GM21381 (cell line): ENCODE results near the gene TAS1R2.
"Not testable (repeated sequence)": the region's sequence is repeated elsewhere in the genome, so short reads cannot be mapped to it uniquely, and the experiment has no call there.

Experiments
- ATAC-seq: cut with Tn5 transposase; IDR thresholded peaks from one replicate; pipeline ENCODE4 v1.9.1; 2021; ENCODE audit warnings: mild to moderate bottlenecking, moderate library complexity; ENCODE audit not compliant: unreplicated experiment

Gene TAS1R2

DNA sequence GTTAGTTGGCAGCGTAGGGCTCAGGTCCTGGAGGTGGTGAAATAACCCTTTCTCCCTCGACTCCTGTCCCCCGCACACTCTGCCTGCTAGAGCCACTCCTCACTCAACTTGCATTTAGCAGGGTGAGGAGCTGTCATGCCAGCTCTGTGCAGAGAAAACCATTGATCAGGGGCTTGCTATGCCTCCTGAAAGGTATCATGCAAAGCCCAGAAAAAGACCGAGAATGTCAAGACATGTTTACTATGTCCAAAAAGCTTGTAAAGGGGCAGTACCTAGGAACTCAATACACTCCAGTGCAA is 24.9 kb upstream of the TAS1R2 start:
- ATAC-seq: no peak

DNA sequence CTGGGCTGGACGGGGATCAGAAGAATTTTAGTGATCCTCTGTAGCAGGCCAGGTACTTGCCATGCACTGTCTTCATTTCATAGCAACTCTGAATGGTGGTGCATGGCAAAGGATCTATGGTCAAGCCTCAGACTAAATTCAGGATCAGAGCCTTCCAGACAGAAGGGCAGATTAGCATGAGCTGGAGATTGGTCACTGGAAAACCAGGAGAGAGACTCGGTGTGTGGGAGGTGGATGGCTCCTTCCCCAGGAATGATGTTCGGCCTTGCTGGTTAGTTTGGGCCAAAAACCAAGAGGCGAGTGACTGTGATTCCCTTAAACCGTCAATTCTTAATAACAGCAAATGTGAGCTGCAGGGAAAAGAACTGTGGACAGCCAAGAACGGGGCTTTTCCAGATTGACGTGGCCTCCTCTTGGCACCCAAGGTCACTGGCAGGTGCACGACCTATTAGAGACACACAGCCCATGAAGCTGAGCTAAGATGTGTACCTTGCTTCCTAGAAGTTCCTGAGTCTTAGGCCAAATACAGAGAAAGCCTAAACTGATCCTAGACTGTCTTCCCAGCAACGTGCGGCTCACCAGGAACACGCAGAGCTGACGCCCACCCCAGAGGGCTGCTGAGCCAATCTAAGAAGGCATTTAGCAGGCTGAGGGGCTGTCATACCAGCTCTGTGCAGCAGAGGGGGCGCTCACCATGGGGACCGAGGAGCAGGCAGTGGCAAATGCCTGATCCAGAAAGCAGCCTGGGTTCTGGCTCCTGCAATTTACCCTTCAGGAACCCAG is 24.4 kb upstream of the TAS1R2 start:
- no peak for ATAC-seq

DNA sequence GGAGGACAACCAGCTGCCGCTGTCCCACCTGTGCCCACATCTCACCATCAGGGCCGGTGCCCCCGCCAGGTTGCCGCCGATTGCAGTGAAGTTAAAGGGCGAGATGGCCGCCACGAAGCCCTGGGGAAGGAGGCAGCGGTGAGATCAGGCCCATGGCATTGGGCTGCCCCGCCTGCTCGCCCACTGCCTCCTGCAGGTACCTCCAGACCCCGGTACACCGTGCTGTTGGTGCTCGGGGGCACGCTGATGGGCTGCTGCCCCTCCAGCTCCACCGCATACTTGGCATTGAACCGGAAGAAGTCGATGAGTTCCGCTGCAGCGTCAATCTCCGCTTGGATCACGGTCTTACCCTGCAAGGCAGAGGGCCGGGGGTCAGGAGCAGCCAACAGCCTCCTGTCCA is 23.6 kb upstream of the TAS1R2 start:
- no peak for ATAC-seq

DNA sequence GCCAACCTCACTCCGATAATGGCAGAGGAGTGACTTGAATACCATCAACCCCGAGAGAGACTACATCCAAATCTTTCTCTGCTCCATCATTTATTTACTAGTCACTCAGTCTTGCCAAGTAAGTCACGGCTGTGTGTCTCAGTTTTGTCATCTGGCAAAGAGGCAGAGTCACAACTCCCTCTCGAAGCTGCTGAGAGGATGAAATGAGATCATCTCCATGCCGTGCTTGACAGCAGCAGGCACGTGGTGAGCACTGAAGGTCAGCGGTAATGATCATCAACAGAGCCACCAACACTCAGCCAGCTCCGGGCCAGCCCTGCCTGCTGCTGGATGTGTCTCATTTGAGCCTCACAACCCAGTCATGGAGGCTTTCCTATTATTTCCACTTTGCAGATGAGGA is 23.0 kb upstream of the TAS1R2 start:
- no peak for ATAC-seq

DNA sequence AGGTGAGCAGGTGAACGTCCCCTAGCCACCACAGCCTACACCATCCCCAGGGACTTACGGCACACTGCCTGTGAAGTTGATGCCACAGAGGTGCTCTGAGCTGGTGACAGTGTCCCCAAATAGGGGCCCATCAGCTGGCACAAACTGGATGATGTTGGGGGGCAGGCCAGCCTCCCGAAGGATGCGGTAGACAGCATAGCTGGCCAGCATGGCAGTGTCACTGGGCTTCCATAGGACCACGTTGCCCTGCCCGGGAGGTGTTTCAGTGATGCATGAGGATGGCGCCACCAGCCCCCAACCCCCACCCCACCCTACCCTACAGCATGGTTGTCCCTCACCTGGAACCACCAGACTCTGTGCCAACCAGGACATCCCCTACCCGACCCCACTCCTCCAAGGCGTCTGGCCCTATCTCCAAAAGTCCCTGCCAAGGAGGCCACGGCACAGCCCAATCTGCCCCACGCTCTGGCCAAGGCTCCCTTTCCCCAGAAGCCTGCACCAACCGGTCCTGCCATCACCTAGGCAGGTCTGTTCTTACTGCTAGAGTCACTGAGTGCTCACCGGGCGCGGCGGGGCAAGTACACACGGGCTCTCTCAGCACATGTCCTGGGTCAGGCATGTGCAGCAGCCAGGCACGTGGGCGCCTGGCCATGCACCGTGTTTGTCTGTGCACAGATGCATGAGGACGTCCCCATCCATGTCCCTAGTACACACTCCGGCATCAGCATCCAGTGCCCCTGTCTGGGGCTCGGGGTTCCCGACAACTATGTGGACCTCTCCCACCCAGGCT is 22.4 kb upstream of the TAS1R2 start:
- no peak for ATAC-seq

DNA sequence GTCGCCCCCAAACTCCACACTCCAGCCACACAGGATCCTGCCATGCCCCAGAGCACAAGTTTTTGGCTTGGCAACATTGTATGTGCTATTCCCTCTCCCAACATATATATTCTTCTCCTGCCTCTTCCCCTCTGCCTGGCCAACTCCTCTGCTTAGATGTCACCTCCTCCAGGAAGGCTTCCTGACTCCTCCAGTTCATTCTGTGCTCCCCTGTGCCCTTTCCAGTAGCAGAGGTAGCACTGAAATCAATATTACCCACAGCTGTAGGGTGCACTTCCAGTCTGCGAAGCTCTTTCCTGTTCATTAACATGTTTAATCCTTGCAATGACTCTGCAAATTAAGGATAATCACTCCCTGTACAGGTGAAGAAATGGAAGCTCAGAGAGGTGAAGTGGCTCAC is 21.7 kb upstream of the TAS1R2 start:
- ATAC-seq: no peak

DNA sequence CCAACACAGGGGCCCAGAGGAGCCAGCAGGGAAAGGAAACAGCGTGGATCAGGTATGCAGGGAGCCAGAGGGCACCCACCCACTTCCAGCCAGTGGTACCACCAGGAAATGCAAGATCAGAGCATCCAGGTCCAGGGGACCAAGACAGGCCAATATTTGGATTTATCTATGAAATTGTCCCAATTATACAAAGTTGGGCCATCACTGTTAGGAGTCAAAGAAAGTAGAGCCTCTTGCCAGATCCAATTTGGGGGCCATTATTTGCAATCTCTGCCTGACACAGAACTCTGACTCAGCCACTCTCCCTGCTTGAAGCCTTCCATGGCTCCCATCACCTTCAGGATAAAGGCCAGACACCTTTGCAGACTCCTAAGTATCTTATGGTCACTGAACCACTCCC is 21.1 kb upstream of the TAS1R2 start:
- no peak for ATAC-seq

DNA sequence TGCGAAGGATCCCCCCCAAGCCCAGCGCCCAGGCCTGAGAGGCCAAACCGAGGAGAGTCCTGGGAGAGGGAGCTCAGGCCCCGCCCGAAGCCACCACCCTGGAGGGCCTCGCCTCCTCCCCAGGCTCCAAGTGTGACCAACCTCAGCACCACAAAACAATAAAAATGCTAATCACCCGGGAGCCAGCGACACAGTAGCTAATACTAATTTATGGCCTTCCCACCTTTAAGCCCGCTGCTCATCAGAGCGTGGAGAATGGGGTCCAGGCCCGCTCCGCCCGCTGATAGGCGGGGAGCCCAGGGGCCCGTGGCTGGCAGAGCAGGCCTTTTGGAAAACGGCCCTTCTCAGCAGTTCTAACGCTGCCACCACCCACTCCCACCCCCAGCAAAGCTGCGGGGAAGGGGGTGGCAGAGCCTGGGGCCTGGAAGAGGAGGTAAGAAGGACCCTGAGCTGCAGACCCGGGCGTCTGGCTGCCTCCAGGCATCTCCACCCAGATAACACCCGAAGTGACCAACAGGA is 20.4 kb upstream of the TAS1R2 start:
- no peak for ATAC-seq

DNA sequence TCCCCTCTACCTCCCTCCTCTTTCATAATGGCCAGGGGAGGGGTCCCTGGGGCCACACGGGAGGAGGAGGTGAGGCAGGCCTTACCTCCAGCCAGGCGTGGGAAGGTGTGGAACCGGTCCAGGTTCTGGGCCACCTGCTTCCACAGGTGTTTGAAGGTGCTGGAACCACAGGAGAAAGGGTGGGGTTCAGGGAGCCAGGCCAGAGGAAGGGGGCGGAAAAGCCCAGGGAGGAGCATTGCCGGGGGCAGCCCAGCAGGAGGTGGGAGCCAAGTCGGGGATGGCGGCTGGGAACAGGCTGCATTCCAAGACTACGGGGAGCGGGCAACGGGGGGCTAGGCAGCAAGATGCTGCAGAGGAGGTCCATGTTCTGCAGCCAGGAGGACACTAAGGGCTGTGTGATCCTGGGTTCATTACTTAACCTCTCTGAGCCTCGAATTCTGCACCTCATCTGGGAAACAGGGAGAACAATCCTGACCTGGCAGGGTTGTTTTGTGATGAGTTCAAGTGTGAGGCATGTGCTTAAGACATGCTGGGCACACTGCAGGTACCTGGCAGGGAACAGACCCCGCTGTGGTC is 19.8 kb upstream of the TAS1R2 start:
- ATAC-seq: no peak

DNA sequence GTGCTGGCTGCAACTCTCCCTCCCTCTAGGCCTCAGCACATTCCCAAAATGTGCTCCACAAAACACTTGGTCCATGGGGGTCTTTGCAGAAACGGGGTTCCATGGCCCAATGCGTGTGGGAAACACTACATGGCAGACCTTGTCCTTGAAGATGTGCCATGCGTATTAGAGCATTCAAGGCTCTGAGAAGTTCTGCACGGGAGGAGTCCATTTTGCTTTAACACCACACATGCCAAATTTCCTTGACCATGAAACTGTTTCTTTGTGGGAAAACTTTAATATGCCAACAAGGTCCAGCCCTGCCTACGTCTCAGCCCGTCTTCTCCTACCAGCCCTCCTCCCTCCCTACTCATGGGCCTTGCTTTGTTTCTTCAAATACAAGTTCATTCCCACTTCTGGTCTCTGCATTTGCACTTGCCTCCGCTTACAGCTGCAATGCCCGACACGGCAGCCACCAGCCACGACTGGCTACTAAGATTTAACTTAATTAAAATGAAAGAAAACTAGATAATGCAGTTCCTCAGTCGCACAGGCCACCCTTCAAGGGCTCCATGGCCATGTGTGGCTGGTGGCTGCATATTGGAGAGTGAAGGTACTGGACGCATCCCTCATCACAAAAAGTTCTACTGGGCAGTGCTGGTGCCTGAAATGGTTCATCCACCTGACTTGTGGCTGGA is 19.2 kb upstream of the TAS1R2 start:
- no peak for ATAC-seq

DNA sequence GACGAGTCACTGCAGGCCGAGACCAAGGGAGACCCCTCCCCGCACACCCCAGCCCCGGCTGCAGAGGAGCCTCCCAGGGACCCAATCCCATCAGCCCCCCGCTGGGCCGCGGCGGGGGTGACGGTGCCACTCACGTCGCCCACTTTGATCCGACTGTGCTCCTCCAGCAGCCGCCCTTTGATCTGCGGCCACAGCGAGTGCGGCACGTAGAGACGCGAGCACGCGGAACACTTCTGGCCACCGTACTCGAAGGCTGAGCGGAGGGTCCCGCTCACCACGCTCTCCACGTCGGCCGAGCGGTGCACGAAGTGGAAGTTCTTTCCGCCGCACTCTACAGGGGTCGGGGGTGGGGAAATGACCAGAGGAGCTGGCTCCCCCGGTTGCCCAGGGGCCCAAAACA is 17.8 kb upstream of the TAS1R2 start:
- ATAC-seq: no peak

DNA sequence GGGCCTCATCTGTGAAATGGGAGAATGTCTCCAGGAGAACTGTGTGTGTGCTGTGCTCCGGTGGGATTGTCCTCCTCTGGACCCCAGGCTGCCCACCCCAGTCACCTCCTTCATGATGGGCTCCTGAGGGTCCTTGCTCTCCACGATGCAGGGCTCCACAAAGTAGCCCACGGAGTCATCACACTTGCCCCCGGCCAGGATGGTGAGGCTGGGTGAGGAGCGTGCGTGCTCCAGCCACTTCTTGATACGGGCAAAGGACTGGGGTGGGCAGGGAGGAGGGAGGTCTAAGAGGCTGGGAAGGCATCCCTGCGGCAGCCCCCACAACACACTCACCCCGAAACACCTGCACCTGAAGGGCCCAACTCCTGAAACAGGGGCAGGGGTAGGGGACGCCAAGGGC is 16.8 kb upstream of the TAS1R2 start:
- ATAC-seq: no peak

DNA sequence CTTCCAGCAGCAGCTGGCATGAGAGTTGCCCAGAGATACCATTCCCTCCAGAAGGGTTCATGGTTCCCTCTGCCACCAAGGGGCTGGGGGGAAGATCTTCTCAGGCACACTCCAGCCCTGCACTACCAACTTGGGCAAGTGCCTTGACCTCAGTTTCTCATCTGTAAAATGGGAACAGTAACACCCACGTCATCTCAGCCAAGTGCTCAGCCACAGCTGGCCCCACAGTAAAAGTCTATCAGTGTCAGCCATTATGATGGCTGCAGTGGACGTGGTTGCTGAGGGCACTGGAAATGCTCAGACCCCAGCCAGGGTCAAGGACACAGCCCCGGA is 16.3 kb upstream of the TAS1R2 start:
- ATAC-seq: no peak

DNA sequence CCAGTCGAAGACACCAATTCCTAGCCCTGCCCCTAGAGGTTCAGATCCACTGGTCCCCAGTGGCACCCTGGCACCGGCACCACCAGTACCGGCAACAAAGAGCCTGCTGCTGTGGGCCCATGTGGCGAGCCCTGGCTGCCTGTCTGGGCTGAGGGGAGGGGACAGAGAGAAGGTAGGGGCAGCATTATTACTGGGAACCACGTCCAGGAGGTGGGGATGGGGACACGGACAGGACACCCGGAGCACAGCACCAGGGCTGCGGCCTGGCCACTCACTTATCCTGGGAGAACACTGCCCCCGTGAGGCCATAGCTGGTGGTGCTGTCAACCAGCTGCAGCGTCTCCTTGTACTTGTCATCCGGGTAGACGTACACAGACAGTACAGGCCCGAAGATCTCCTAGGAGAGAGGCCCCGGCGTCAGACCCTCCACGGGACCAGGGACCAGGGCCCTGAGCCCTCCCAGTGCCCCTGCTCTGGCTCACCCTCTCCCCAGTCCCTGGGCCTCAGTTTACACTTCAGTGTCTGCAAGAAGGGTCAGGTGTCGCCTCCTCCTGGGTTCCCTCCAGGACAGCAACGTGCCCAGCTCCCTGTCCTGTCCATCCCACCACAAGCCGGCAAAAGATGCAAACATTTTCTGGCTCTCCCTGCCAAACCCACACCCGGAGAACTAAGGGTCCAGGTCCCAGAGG is 15.8 kb upstream of the TAS1R2 start:
- ATAC-seq: no peak

DNA sequence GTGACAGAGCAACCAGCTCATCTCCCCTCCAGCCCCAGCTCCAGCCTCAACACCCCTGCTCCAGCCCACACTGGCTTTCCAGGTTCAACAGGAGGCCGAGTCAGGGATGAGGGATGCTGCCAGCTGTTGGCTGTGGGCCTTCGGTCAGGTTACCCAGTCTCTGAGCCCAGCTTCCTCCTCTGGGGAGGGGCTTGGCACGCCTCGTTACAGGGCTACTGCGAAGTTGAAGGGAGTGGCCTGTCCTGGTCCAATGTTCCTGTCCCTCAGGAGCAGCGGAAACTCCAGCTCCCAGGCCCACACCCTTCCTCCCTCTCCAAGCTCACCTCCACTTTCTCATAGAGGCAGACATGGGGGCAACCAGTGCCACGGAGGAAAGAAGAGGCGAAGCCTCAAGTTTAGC is 15.1 kb upstream of the TAS1R2 start:
- ATAC-seq: no peak

DNA sequence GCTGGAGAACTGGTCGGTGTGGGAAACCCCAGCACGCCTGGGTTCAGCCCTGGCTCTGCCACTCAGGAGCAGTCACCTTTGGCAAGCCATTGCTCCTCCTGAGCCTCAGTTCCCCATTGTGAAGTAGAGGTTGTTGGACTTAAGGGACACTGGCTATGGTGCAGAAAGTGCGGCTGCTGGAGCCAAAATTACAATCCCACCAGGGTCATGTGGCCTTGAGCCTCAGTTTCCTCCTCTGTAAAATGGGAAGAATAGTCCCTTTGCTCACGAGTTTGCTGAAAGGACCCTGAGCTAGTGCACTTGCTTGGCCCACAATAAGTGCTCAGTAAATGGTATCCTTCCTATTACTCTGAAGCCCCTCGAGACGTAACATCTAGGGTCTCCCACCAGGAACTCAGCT is 14.6 kb upstream of the TAS1R2 start:
- ATAC-seq: no peak

DNA sequence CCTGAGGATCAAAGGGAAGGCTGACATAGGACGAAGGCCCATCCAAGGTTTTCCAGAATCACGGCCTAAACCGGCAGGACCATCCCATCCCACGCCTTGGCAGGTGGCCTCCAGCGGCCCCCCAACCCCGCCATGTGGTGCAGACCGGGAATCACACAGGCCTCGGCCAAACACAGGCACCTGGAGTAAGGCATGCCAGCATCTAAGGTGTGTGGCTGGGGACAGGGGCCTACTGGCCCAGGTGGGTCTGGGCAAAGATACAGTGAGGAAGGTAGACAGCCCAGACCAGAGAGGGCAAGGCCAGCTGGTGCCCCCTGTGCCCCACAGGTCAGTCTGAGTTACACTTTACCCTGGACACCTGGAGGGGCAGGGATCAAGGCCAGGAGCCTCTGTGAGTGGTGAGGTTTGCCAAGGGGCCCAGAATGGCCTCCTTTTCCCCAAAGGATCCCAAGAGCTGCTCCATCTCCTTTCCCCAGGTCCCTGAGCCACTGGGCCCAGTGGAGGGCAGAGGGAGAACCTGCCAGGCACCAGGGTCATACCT is 12.7 kb upstream of the TAS1R2 start:
- ATAC-seq: no peak

DNA sequence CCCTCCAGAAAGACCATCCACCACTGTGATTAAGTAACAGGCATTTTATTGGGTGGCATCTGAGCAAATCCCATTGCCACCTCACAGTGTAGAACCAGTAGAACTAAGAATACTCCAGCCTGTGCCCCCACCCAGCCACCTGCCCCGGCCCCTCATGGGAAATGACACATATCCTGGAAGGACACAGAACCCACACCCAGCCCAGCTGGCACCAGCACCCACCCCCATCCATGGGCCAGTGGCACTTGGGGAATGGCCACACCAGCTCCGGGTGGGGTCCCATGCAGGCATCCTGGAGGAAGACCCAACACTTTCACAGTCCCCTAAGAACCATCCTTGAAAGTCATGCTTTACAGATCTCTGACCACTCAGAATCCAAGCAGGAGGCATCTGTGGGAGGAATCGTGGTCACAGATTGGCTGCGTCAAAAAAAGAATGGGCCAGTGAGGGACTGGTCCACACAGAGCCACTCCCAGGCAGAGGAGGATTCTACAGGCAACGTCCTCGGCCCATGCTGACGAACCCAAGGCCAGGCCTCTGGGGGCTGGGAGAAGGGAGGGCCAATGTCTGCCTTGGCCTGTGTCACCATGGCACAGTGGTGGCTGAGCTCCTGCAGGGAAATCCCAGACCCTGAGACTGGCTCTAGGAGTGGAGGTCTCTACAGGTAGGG is 12.1 kb upstream of the TAS1R2 start:
- no peak for ATAC-seq

DNA sequence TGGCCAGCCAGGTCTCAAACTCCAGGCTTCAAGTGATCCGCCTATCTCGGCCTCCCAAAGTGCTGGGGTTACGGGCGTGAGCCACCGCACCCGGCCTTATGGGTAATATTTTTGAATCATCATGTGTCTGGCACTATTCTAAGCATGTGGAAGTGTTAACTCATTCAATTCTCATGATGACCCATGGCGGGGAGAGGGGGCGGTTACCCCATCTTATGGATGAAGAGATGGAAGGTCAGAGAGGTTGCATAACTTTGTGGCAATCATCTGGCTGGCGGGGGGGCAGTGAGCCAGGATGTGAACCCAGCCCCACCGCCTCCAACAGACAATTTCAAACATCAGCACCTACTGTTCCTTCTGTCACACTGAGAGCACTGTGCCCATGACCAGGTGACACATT is 11.5 kb upstream of the TAS1R2 start:
- ATAC-seq: no peak

DNA sequence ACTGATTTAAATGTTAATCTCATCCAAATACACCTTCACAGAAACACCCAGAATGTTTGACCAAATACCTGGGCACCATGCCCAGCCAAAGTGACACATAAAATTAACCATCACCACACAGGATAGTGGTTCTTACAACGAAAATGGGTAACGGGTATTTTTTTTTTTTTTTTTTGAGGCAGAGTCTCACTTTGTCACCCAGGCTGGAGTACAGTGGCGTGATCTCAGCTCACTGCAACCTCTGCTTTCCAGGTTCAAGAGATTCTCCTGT is 11.1 kb upstream of the TAS1R2 start:
- ATAC-seq: not testable (repeated sequence)
